Adrenal gland (tissue), 12 donors: ENCODE results near the gene FAIM2. TPM values are rescaled to one million over a fixed set of nuclear protein-coding genes. Genes with fewer than 3 reads are reported as not detected.

ENCODE experiments used
- DNase-seq, 7 donors: peaks; one replicate each; pipeline ENCODE4 v3.0.0-alpha.2; 2019 to 2020
- H3K27ac ChIP-seq, 5 donors: fragments of 200-600 bp; sonication (generic) in 4 of 5; 1 replicate in 3 of 5; 2 replicates in 2 of 5; pipeline versions ENCODE4 v1.5.1 to v1.8.0; 2016 to 2020; ENCODE audit warnings: mild to moderate bottlenecking in 1 of 5
- H3K27me3 ChIP-seq: fragments of 200-600 bp; 2 replicates; pipeline ENCODE4 v1.8.0; 2021
- H3K36me3 ChIP-seq, 2 donors: fragments of 200-600 bp; replicated peaks in 1 of 2; 1 replicate in 1 of 2; 2 replicates in 1 of 2; pipeline versions ENCODE4 v1.5.1 to v1.8.0; 2018 to 2022
- H3K4me1 ChIP-seq, 2 donors: fragments of 200-600 bp; replicated peaks in 1 of 2; 1 replicate in 1 of 2; 2 replicates in 1 of 2; pipeline versions ENCODE4 v1.5.1 to v1.8.0; 2018 to 2021
- H3K4me3 ChIP-seq, 4 donors: fragments of 200-600 bp; sonication (generic) in 3 of 4; one replicate each; pipeline ENCODE4 v1.5.1; 2016 to 2018
- H3K9me3 ChIP-seq, 3 donors: fragments of 200-600 bp; sonication (generic) in 1 of 3; replicated peaks in 1 of 3; 1 replicate in 2 of 3; 2 replicates in 1 of 3; pipeline versions ENCODE4 v1.5.1 to v1.8.0; 2016 to 2021
- CTCF ChIP-seq, 6 experiments: fragments of 450-650 bp in 4 of 6; fragments of 200-600 bp in 2 of 6; sonication (generic) in 1 of 6; IDR thresholded peaks; 1 replicate in 5 of 6; 2 replicates in 1 of 6; pipeline versions ENCODE4 v1.5.1 to v1.8.0; 2016 to 2021; ENCODE audit warnings: antibody characterized with exemption in 6 of 6, mild to moderate bottlenecking in 2 of 6, moderate library complexity in 1 of 6
- POLR2A ChIP-seq, 2 donors: fragments of 450-650 bp; IDR thresholded peaks; one replicate each; pipeline ENCODE4 v1.6.1; 2017; ENCODE audit warnings: antibody characterized with exemption in 2 of 2, mild to moderate bottlenecking in 2 of 2, moderate library complexity in 1 of 2
- WGBS, 4 donors: extraction: QIAGEN DNeasy Blood & Tissue Kit in 2 of 4; methylation state at CpG; one replicate each; pipeline versions ENCODE4 v1.1.5 to v1.1.7; 2013 to 2017; 5-methylcytosine and 5-hydroxymethylcytosine counted together
- intact Hi-C, 2 donors: fragments of 100-400 bp; cut with DNase I; formaldehyde crosslinking; loops; one replicate each; pipeline versions ENCODE4 v1.14.1 to v1.15.0; 2022 to 2023
- polyA plus RNA-seq, 3 donors: library from polyadenylated mRNA; stranded (reverse); fragments of 200-250 nt in 2 of 3; fragments of 350-450 nt in 1 of 3; fragmentation: Illumina TruSeq in 1 of 3; extraction: RNeasy Lipid Tissue Mini Kit (QIAGEN cat#74804) in 1 of 3; gene quantifications; one replicate each; pipeline ENCODE4 v1.2.3, GENCODE V29; 2013 to 2014
- total RNA-seq, 9 donors: library from RNA; depleted of rRNA in 4 of 9; stranded (reverse); fragments of >200 nt in 4 of 9; fragments of 120-200 nt in 1 of 9; fragmentation: NEBNext Ultra II Directional in 1 of 9; extraction: Animal tissue kit (Norgen Biotek cat#: 25700) in 1 of 9; gene quantifications; one replicate each; pipeline versions ENCODE4 v1.1.0 to v1.2.4, GENCODE V29; 2013 to 2023
- donor health status: healthy with polysubstance abuse.
- donor health status: Bipolar disorder and iron deficiency.
- donor health status: DM: yes; HTN: yes; CAD: no.
- donor health status: DM: no; HTN: no; CAD: no.
- donor health status: DM: no; HTN: no; CAD: no.
- donor health status: DM: yes; HTN: yes; CAD: no.

The FAIM2 gene
- total and polyA plus RNA-seq, 12 donors: 0.35 to 50.8 (median 8.7) TPM

GRCh38 chr12:49901986-49902385 is 1.7 kb downstream of the FAIM2 start:
- intact Hi-C loops: no loop called here
- WGBS, 4 donors: 77 to 88% (median 84%) methylated on average over 5 of the region's 5 CpGs
- no peaks in the 10 kb centered on the region for H3K9me3 ChIP-seq
- H3K27me3 ChIP-seq: no peaks in the 10 kb centered on the region
- H3K4me1 ChIP-seq: peaks cover 4 to 18% of the 10 kb centered on the region in 2 donors
- peak overlapping the region in 1 of 5 donors; percentile 30 for H3K27ac ChIP-seq
- no peak for DNase-seq
- no peak overlapping the region for H3K4me3 ChIP-seq
- H3K36me3 ChIP-seq: no peaks in the 10 kb centered on the region
- no peak for TF ChIP-seq CTCF (IDR thresholded peaks at IDR 0.05)
- TF ChIP-seq POLR2A (IDR thresholded peaks at IDR 0.05): no peak

GRCh38 chr12:49901026-49901425 is 2.7 kb downstream of the FAIM2 start:
- no peaks in the 10 kb centered on the region for H3K36me3 ChIP-seq
- H3K27ac ChIP-seq: no peak overlapping the region
- DNase-seq: no peak
- H3K4me1 ChIP-seq: peaks cover 4 to 26% of the 10 kb centered on the region in 2 donors
- no peak for TF ChIP-seq CTCF (IDR thresholded peaks at IDR 0.05)
- TF ChIP-seq POLR2A (IDR thresholded peaks at IDR 0.05): no peak
- H3K4me3 ChIP-seq: no peak overlapping the region
- WGBS, 4 donors: 79 to 89% (median 84%) methylated on average over 4 of the region's 4 CpGs
- no peaks in the 10 kb centered on the region for H3K27me3 ChIP-seq
- intact Hi-C loops: no loop called here
- H3K9me3 ChIP-seq: no peaks in the 10 kb centered on the region

GRCh38 chr12:49900371-49900770 is 3.3 kb downstream of the FAIM2 start:
- no peaks in the 10 kb centered on the region for H3K27me3 ChIP-seq
- H3K4me3 ChIP-seq: no peak overlapping the region
- intact Hi-C loops: no loop called here
- DNase-seq: no peak
- no peaks in the 10 kb centered on the region for H3K36me3 ChIP-seq
- TF ChIP-seq POLR2A (IDR thresholded peaks at IDR 0.05) (no peak), CTCF (IDR thresholded peaks at IDR 0.05) (no peak)
- 77 to 89% (median 87%) methylated on average over 3 to 6 of the region's 6 CpGs for WGBS, 4 donors
- H3K4me1 ChIP-seq: peaks cover 4 to 33% of the 10 kb centered on the region in 2 donors
- H3K9me3 ChIP-seq: no peaks in the 10 kb centered on the region
- H3K27ac ChIP-seq: no peak overlapping the region

GRCh38 chr12:49899921-49900320 is 3.8 kb downstream of the FAIM2 start:
- intact Hi-C loops: no loop called here
- H3K4me1 ChIP-seq: peaks cover 4 to 29% of the 10 kb centered on the region in 2 donors
- H3K27me3 ChIP-seq: no peaks in the 10 kb centered on the region
- no peaks in the 10 kb centered on the region for H3K9me3 ChIP-seq
- 80 to 90% (median 87%) methylated on average over 7 of the region's 7 CpGs for WGBS, 4 donors
- TF ChIP-seq CTCF (IDR thresholded peaks at IDR 0.05): no peak
- no peak for TF ChIP-seq POLR2A (IDR thresholded peaks at IDR 0.05)
- no peak overlapping the region for H3K27ac ChIP-seq
- no peaks in the 10 kb centered on the region for H3K36me3 ChIP-seq
- DNase-seq: no peak
- no peak overlapping the region for H3K4me3 ChIP-seq
